Erythroblast (primary cell): ENCODE measurements around the gene HNF1A.

Source experiments
- GATA1 ChIP-seq: IDR thresholded peaks from 2 replicates; pipeline ENCODE4 v1.6.1; 2011; ENCODE audit warnings: low read depth, mild to moderate bottlenecking, control low read depth, low read length, moderate library complexity
- POLR2A ChIP-seq: IDR thresholded peaks from 2 replicates; pipeline ENCODE4 v1.6.1; 2011; ENCODE audit warnings: mild to moderate bottlenecking, low read length

GRCh38 chr12:120932956-120933526 is 45.3 kb upstream of the HNF1A start:
- TF ChIP-seq POLR2A: no peak
- TF ChIP-seq GATA1: no peak
